ENCODE results near the gene MCEMP1. TPM values are rescaled to one million over a fixed set of nuclear protein-coding genes. Genes with fewer than 3 reads are reported as not detected.

MCEMP1 gene
- total and polyA plus RNA-seq, 2 of the 13 experiments (the other 11 are each of a cell fraction or from before 2014, with no cell fraction given) = not detected

DNA sequence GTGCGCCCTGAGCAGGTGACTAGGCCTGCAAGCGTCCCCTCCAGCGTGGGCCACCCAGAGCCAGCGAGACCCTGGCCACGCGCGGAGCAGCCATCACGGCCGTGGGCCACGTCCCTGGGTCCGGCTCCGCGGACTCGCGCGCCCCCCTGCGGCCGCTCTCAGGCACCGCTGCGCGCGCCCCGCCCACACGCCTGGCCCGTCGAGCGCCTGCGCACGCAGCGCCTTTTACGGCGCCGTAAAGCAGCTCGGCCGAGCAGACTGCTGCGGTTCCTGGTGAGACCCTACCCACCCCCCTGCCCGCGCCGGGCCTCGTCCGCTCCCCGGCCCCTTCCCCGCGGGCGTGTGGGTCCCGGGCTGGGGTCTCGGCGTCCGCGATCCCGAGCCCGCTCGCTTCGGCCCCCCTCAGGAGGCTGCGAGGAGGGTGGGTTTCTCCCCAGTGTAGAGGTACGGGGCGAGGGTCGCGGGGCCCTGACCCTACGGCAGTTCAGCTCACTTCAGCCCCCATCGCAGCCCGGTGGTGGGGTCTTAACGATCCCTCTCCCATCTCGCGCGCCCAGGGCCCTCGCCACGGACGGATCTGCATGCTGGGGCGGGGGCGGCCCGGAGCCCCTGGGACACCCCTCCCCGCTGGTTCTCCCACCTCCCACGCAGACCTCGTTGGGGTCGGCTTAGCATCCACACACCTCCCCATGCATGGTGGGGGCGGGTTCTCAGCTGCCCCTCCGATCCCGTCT, 3.9 kb downstream of the MCEMP1 start, which contains the start of gene TRAPPC5 (continued):
- TF ChIP-seq MEIS1 (CRISPR knock-in tag; IDR thresholded peaks at IDR 0.05; ENCODE audit: borderline replicate concordance) = peak; percentile 15; the same call in 1 of the 2 replicates
- TF ChIP-seq, protein P1, sequence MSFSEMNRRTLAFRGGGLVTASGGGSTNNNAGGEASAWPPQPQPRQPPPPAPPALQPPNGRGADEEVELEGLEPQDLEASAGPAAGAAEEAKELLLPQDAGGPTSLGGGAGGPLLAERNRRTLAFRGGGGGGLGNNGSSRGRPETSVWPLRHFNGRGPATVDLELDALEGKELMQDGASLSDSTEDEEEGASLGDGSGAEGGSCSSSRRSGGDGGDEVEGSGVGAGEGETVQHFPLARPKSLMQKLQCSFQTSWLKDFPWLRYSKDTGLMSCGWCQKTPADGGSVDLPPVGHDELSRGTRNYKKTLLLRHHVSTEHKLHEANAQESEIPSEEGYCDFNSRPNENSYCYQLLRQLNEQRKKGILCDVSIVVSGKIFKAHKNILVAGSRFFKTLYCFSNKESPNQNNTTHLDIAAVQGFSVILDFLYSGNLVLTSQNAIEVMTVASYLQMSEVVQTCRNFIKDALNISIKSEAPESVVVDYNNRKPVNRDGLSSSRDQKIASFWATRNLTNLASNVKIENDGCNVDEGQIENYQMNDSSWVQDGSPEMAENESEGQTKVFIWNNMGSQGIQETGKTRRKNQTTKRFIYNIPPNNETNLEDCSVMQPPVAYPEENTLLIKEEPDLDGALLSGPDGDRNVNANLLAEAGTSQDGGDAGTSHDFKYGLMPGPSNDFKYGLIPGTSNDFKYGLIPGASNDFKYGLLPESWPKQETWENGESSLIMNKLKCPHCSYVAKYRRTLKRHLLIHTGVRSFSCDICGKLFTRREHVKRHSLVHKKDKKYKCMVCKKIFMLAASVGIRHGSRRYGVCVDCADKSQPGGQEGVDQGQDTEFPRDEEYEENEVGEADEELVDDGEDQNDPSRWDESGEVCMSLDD (CRISPR knock-in tag; IDR thresholded peaks at IDR 0.05; ENCODE audit: borderline replicate concordance) = no peak
- no peak for TF ChIP-seq RBM22 (optimal IDR thresholded peaks at IDR 0.05; ENCODE audit: low read length)
- TF ChIP-seq, protein P2, sequence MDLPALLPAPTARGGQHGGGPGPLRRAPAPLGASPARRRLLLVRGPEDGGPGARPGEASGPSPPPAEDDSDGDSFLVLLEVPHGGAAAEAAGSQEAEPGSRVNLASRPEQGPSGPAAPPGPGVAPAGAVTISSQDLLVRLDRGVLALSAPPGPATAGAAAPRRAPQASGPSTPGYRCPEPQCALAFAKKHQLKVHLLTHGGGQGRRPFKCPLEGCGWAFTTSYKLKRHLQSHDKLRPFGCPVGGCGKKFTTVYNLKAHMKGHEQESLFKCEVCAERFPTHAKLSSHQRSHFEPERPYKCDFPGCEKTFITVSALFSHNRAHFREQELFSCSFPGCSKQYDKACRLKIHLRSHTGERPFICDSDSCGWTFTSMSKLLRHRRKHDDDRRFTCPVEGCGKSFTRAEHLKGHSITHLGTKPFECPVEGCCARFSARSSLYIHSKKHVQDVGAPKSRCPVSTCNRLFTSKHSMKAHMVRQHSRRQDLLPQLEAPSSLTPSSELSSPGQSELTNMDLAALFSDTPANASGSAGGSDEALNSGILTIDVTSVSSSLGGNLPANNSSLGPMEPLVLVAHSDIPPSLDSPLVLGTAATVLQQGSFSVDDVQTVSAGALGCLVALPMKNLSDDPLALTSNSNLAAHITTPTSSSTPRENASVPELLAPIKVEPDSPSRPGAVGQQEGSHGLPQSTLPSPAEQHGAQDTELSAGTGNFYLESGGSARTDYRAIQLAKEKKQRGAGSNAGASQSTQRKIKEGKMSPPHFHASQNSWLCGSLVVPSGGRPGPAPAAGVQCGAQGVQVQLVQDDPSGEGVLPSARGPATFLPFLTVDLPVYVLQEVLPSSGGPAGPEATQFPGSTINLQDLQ (CRISPR knock-in tag; IDR thresholded peaks at IDR 0.05) = no peak
- TF ChIP-seq ZNF570 (CRISPR knock-in tag; IDR thresholded peaks at IDR 0.05; ENCODE audit: borderline replicate concordance) = no peak
- TF ChIP-seq ZNF484 (CRISPR knock-in tag; IDR thresholded peaks at IDR 0.05; ENCODE audit: borderline replicate concordance, low read depth) = no peak
- no peak for TF ChIP-seq ZBTB33 (CRISPR knock-in tag; IDR thresholded peaks at IDR 0.05)
- no peak; the same call in 1 of the 2 replicates for TF ChIP-seq ZNF138 (CRISPR knock-in tag; IDR thresholded peaks at IDR 0.05; ENCODE audit: low read depth)
- peak; percentile 61; the same call in 1 of the 2 replicates for TF ChIP-seq PPARG (CRISPR knock-in tag; conservative IDR thresholded peaks at IDR 0.05)
- TF ChIP-seq HOMEZ (CRISPR knock-in tag; IDR thresholded peaks at IDR 0.05; ENCODE audit: low read depth) = no peak
- TF ChIP-seq, protein P3, sequence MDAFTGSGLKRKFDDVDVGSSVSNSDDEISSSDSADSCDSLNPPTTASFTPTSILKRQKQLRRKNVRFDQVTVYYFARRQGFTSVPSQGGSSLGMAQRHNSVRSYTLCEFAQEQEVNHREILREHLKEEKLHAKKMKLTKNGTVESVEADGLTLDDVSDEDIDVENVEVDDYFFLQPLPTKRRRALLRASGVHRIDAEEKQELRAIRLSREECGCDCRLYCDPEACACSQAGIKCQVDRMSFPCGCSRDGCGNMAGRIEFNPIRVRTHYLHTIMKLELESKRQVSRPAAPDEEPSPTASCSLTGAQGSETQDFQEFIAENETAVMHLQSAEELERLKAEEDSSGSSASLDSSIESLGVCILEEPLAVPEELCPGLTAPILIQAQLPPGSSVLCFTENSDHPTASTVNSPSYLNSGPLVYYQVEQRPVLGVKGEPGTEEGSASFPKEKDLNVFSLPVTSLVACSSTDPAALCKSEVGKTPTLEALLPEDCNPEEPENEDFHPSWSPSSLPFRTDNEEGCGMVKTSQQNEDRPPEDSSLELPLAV (CRISPR knock-in tag; conservative IDR thresholded peaks at IDR 0.05; ENCODE audit: low read depth) = no peak
- no peak; the same call in 1 of the 2 replicates for TF ChIP-seq CBFB (CRISPR knock-in tag; IDR thresholded peaks at IDR 0.05)
- TF ChIP-seq ZNF589 (CRISPR knock-in tag; conservative IDR thresholded peaks at IDR 0.05) = no peak
- no peak for TF ChIP-seq ZNF605 (CRISPR knock-in tag; IDR thresholded peaks at IDR 0.05)
- TF ChIP-seq, protein P4, sequence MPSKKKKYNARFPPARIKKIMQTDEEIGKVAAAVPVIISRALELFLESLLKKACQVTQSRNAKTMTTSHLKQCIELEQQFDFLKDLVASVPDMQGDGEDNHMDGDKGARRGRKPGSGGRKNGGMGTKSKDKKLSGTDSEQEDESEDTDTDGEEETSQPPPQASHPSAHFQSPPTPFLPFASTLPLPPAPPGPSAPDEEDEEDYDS (CRISPR knock-in tag; IDR thresholded peaks at IDR 0.05) = 0 out of 2 replicates have a peak, but pooled peaks have one; percentile 33
- TF ChIP-seq ZC3H4 (CRISPR knock-in tag; IDR thresholded peaks at IDR 0.05; ENCODE audit: borderline replicate concordance) = no peak
- TF ChIP-seq ZNF614 (CRISPR knock-in tag; IDR thresholded peaks at IDR 0.05; ENCODE audit: borderline replicate concordance) = no peak

Measured in HepG2 (cell line).